OCI-LY3 (cell line): ENCODE results near the gene SEMG1.

Experiments used
- CTCF ChIP-seq: fragments of 200-600, 300-600 bp; sonication (generic); IDR thresholded peaks from 2 replicates; pipeline ENCODE4 v1.5.1; 2014; ENCODE audit warnings: antibody characterized with exemption, low read length, low read depth
- EZH2phosphoT487 ChIP-seq: fragments of 200-600 bp; shearing (Covaris generic); IDR thresholded peaks from 2 replicates; pipeline ENCODE4 v1.6.1; 2018; ENCODE audit warnings: antibody characterized with exemption, mixed run types, low read depth

- TF ChIP-seq CTCF: no peak
- no peak for TF ChIP-seq EZH2phosphoT487
Observed at GRCh38 chr20:45251884-45252560, 45.2 kb downstream of the SEMG1 start.
